BLaER1 treated with 17β-estradiol and CSF1 and Interleukin-3, amounts not matched to agents 10 nM and 100 nM (cell line): ENCODE measurements around the gene NUP133.
"Not testable (repeated sequence)": the region's sequence is repeated elsewhere in the genome, so short reads cannot be mapped to it uniquely, and the experiment has no call there.

Experiments used
- H3K27ac ChIP-seq, 11 experiments: shearing (Covaris generic); formaldehyde crosslinking; 2 replicates each; pipeline ENCODE4 v1.8.1; 2022
- H3K27me3 ChIP-seq, 11 experiments: shearing (Covaris generic); formaldehyde crosslinking; 2 replicates each; pipeline ENCODE4 v1.8.1; 2022
- H3K36me3 ChIP-seq, 11 experiments: shearing (Covaris generic); formaldehyde crosslinking; 2 replicates each; pipeline ENCODE4 v1.8.1; 2022
- H3K4me1 ChIP-seq, 10 experiments: shearing (Covaris generic); formaldehyde crosslinking; 2 replicates each; pipeline ENCODE4 v1.8.1; 2022
- H3K4me2 ChIP-seq, 11 experiments: shearing (Covaris generic); formaldehyde crosslinking; 2 replicates each; pipeline ENCODE4 v1.8.1; 2022
- H3K4me3 ChIP-seq, 10 experiments: shearing (Covaris generic); formaldehyde crosslinking; 2 replicates each; pipeline ENCODE4 v1.8.1; 2022
- H3K9ac ChIP-seq, 11 experiments: shearing (Covaris generic); formaldehyde crosslinking; 2 replicates each; pipeline ENCODE4 v1.8.1; 2022
- H3K9me3 ChIP-seq, 11 experiments: shearing (Covaris generic); formaldehyde crosslinking; replicated peaks in 1 of 11; 2 replicates each; pipeline ENCODE4 v1.8.1; 2022
- H4K20me1 ChIP-seq, 11 experiments: shearing (Covaris generic); formaldehyde crosslinking; 2 replicates each; pipeline ENCODE4 v1.8.1; 2022
- Cebpa-rat ChIP-seq, 11 experiments: shearing (Covaris generic); IDR thresholded peaks; 2 replicates each; pipeline ENCODE4 v1.8.1; 2022

Gene NUP133

DNA sequence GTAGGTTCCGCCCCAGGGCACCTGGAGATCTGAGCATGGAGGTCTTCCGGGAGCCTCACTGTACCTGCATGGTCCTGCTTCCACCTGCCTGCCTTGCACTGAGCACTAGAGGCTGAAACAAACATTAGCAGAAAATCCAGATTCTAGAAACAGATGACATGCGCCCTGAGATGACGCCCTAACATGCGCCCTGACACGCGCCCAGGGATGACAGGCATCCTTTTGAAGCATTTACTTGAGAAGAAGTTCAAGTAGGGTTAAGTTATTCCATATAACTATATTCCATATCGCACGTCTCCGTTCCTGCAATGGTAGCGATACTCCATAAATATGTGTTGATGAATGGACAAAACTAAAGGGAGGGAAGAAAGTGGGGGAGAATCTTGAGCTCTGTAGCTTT lies 87.9 kb downstream of the NUP133 start:
- H3K4me2 ChIP-seq, result no peak overlapping the region
- H3K27me3 ChIP-seq, result no peaks in the 10 kb centered on the region
- H3K9me3 ChIP-seq, result peaks cover 13 to 22% (median 20%) of the 10 kb centered on the region in 11 experiments
- no peak overlapping the region for H3K4me3 ChIP-seq
- H3K4me1 ChIP-seq, result no peaks in the 10 kb centered on the region
- TF ChIP-seq Cebpa-rat (IDR thresholded peaks at IDR 0.05), result no peak
- no peak overlapping the region for H3K9ac ChIP-seq
- no peaks in the 10 kb centered on the region for H4K20me1 ChIP-seq
- H3K36me3 ChIP-seq, result no peaks in the 10 kb centered on the region
- H3K27ac ChIP-seq, result no peak overlapping the region

DNA sequence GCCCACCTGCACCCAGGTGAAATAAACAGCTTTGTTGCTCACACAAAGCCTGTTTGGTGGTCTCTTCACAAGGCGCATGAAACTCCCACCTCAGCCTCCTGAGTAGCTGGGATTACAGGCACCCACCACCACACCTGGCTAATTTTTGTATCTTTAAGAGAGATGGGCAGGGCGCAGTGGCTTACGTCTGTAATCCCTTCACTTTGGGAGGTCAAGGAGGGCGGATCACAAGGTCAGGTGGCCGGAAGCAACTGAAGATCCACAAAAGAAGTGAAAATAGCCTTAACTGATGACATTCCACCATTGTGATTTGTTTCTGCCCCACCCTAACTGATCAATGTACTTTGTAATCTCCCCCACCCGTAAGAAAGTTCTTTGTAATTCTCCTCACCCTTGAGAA lies 89.6 kb downstream of the NUP133 start:
- H3K36me3 ChIP-seq, H3K9ac ChIP-seq, H3K4me3 ChIP-seq, H3K4me2 ChIP-seq, H4K20me1 ChIP-seq, H3K4me1 ChIP-seq, H3K27me3 ChIP-seq, H3K27ac ChIP-seq: not testable (repeated sequence)
- peaks cover 4 to 13% (median 9%) of the 10 kb centered on the region in 11 experiments; a peak in 19 of 22 replicates for H3K9me3 ChIP-seq

DNA sequence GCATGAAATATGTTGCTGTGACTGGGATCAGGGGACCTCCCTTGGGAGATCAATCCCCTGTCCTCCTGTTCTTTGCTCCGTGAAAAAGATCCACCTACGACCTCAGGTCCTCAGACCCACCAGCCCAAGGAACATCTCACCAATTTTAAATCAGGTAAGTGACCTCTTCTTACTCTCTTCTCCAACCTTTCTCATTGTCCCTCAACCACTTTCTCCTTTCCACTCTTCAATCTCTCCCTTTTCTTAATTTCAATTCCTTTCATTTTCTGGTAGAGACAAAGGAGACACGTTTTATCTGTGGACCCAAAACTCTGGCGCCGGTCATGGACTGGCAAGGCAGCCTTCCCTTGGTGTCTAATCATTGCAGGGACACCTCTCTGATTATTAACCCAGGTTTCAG lies 95.3 kb downstream of the NUP133 start:
- peaks cover 19 to 30% (median 25%) of the 10 kb centered on the region in 10 experiments for H3K4me1 ChIP-seq
- not testable (repeated sequence) for H4K20me1 ChIP-seq, H3K27ac ChIP-seq, H3K4me2 ChIP-seq, H3K4me3 ChIP-seq, H3K9ac ChIP-seq, H3K36me3 ChIP-seq, H3K9me3 ChIP-seq
- H3K27me3 ChIP-seq, result peaks cover 11 to 19% (median 17%) of the 10 kb centered on the region in 11 experiments

DNA sequence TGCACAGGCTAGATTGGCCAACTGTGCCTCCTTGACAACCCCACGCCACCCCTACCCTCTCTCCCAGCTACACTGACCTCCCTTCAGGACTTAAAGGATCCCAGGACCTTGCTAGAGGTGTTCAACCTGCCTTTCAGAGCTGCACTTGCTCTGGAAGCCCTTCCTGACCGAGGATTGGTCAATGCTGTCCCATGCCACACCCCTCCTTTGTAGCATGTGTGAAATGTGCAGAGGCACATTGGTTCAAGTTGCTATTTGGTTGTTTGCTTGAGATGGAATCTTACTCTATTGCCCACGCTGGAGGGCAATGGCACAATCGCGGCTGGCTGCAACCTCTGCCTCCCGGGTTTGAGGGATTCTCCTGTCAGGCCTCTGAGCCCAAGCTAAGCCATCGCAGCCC lies 96.1 kb downstream of the NUP133 start:
- H3K4me1 ChIP-seq, result peaks cover 25 to 38% (median 32%) of the 10 kb centered on the region in 10 experiments
- H3K9me3 ChIP-seq, result no peaks in the 10 kb centered on the region
- TF ChIP-seq Cebpa-rat (IDR thresholded peaks at IDR 0.05), result no peak
- no peak overlapping the region for H3K27ac ChIP-seq
- H3K36me3 ChIP-seq, result no peaks in the 10 kb centered on the region
- H4K20me1 ChIP-seq, result peaks cover 0 to 5% (median 0%) of the 10 kb centered on the region in 11 experiments; a peak in 2 of 22 replicates
- H3K4me2 ChIP-seq, result no peak overlapping the region
- peaks cover 18 to 27% (median 24%) of the 10 kb centered on the region in 11 experiments for H3K27me3 ChIP-seq
- no peak overlapping the region for H3K4me3 ChIP-seq
- H3K9ac ChIP-seq, result no peak overlapping the region

DNA sequence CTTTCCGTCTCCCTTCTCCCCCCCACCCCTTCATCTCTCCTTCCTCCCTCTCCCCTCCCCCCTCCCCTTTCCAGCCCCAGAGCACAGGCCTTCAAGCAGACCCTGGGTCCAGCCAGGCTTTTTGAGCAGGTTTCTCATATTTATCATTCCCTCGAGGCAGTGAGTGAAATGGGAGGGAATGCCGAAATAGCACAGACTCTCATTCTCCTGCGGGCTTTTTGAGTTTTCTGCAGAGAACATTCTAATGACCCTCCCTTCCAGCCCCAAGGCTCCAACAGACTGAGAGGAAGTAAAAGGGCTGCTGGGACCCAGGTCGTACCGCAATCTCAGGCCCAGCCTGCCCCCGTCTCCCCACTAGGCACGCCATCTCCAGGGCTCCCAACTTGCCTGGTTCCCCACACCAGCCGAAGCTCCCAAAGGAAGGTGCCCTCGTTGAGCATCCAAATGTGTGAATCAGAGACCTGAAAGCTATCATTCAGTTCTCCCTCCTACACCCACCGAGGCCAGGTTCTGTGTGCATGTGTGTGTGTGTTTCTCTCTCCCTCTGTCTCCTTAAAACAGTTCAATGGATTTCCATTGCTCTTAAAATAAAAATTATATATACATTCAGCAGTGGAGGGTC lies 96.6 kb downstream of the NUP133 start:
- H3K9ac ChIP-seq, result no peak overlapping the region
- H3K4me3 ChIP-seq, result no peak overlapping the region
- peaks cover 23 to 32% (median 29%) of the 10 kb centered on the region in 11 experiments for H3K27me3 ChIP-seq
- peaks cover 27 to 40% (median 33%) of the 10 kb centered on the region in 10 experiments for H3K4me1 ChIP-seq
- TF ChIP-seq Cebpa-rat (IDR thresholded peaks at IDR 0.05), result no peak
- H4K20me1 ChIP-seq, result peaks cover 0 to 5% (median 0%) of the 10 kb centered on the region in 11 experiments; a peak in 2 of 22 replicates
- no peaks in the 10 kb centered on the region for H3K9me3 ChIP-seq
- H3K36me3 ChIP-seq, result no peaks in the 10 kb centered on the region
- H3K4me2 ChIP-seq, result peak overlapping the region in 1 of 11 experiments; percentile 34; a peak in 2 of 22 replicates
- no peak overlapping the region for H3K27ac ChIP-seq

GRCh38 chr1:229410692-229411433 lies 97.3 kb downstream of the NUP133 start:
- H3K27me3 ChIP-seq, result peaks cover 30 to 39% (median 36%) of the 10 kb centered on the region in 11 experiments

DNA sequence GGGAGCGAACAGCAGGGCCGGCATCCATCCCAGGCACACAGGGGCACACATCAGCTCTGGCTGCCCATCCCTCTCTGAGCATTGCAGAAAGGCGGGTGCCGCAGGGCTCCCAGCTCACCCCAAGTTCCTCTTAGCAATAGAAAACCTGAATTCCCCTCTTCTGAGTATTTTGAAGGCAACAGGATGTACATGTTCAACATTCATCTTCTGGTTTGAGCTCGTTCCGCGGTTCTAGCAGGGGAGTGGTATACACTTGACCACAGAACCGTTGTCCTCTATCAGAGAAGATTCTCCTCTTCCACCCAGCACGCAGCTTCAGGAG lies 97.8 kb downstream of the NUP133 start:
- no peak for TF ChIP-seq Cebpa-rat (IDR thresholded peaks at IDR 0.05)
- Histone ChIP-seq H4K20me1 (peaks cover 0 to 5% (median 0%) of the 10 kb centered on the region in 11 experiments; a peak in 2 of 22 replicates), H3K27me3 (peaks cover 35 to 44% (median 42%) of the 10 kb centered on the region in 11 experiments), H3K4me2 (peak overlapping the region; percentile 68 to 95 (median 86)), H3K9ac (peak overlapping the region in 7 of 11 experiments; percentile 5 to 55 (median 33); a peak in 4 of 22 replicates), H3K9me3 (no peaks in the 10 kb centered on the region), H3K4me3 (no peak overlapping the region), H3K36me3 (no peaks in the 10 kb centered on the region), H3K27ac (peak overlapping the region in 3 of 11 experiments; percentile 1 to 51 (median 26); a peak in 2 of 22 replicates), H3K4me1 (peaks cover 27 to 40% (median 33%) of the 10 kb centered on the region in 10 experiments)

More at GRCh38 chr1:229410692-229411433, 97.3 kb downstream of the NUP133 start:
- no peak for TF ChIP-seq Cebpa-rat (IDR thresholded peaks at IDR 0.05)
- Histone ChIP-seq H3K36me3 (no peaks in the 10 kb centered on the region), H3K27ac (peak overlapping the region in 6 of 11 experiments; percentile 1 to 61 (median 20); a peak in 8 of 22 replicates), H3K4me2 (peak overlapping the region; percentile 68 to 95 (median 86)), H3K9me3 (no peaks in the 10 kb centered on the region), H3K4me1 (peaks cover 27 to 40% (median 33%) of the 10 kb centered on the region in 10 experiments), H3K9ac (peak overlapping the region in 7 of 11 experiments; percentile 1 to 55 (median 30); a peak in 5 of 22 replicates), H3K4me3 (peak overlapping the region in 1 of 10 experiments; percentile 6; a peak in 2 of 20 replicates), H4K20me1 (peaks cover 0 to 5% (median 0%) of the 10 kb centered on the region in 11 experiments; a peak in 2 of 22 replicates)

GRCh38 chr1:229409616-229410369 lies 98.3 kb downstream of the NUP133 start:
- H4K20me1 ChIP-seq, result peaks cover 0 to 5% (median 0%) of the 10 kb centered on the region in 11 experiments; a peak in 2 of 22 replicates
- no peaks in the 10 kb centered on the region for H3K9me3 ChIP-seq
- H3K4me3 ChIP-seq, result no peak overlapping the region
- H3K27ac ChIP-seq, result no peak overlapping the region
- H3K4me2 ChIP-seq, result peak overlapping the region; percentile 68 to 95 (median 86)
- peaks cover 27 to 40% (median 33%) of the 10 kb centered on the region in 10 experiments for H3K4me1 ChIP-seq
- no peak for TF ChIP-seq Cebpa-rat (IDR thresholded peaks at IDR 0.05)
- H3K27me3 ChIP-seq, result peaks cover 36 to 50% (median 44%) of the 10 kb centered on the region in 11 experiments
- H3K9ac ChIP-seq, result peak overlapping the region in 3 of 11 experiments; percentile 4 to 37 (median 7); a peak in 1 of 22 replicates
- H3K36me3 ChIP-seq, result no peaks in the 10 kb centered on the region
